Caco-2 (cell line): ENCODE measurements around the gene AFF4. TPM values are rescaled to one million over a fixed set of nuclear protein-coding genes. Genes with fewer than 3 reads are reported as not detected.

Experiments used
- BruUV-seq: library from RNA; stranded (reverse); fragments of 400-500 nt; replicated peaks from 2 replicates; lab custom pipeline; 2021; lab: Mats Ljungman, UMichigan
- CTCF ChIA-PET: fragments of 300-600 bp; sonication (Branson Sonifier 250); formaldehyde crosslinking; loops from one replicate; lab custom pipeline; 2022; ENCODE audit warnings: antibody characterized with exemption; lab: Charles Lee
- POLR2A ChIA-PET: fragments of 300-600 bp; sonication (Branson Sonifier 250); formaldehyde crosslinking; loops from one replicate; lab custom pipeline; 2022; ENCODE audit warnings: antibody characterized with exemption; lab: Charles Lee
- DNase-seq, 2 experiments: peaks; one replicate each; pipeline versions ENCODE4 v3.0.0 to v3.0.0-alpha.2; 2020 to 2022
- H3K27me3 ChIP-seq: replicated peaks from 2 replicates; pipeline ENCODE4 v1.6.0; 2011; ENCODE audit warnings: low read length; ENCODE audit not compliant: control insufficient read depth, insufficient read depth
- H3K36me3 ChIP-seq: 2 replicates; pipeline ENCODE4 v1.5.1; 2011; ENCODE audit warnings: low read length; ENCODE audit not compliant: control insufficient read depth, insufficient read depth
- H3K4me1 ChIP-seq: fragments of 250-450 bp; sonication (Bioruptor Pico); 2 replicates; pipeline ENCODE4 v1.5.1; 2020; ENCODE audit warnings: mild to moderate bottlenecking
- H3K4me3 ChIP-seq: 2 replicates; pipeline ENCODE4 v1.5.1; 2011; ENCODE audit warnings: low read depth, mild to moderate bottlenecking, control low read depth, low read length
- H3K9me3 ChIP-seq: fragments of 250-450 bp; sonication (Bioruptor Pico); 2 replicates; pipeline ENCODE4 v1.5.1; 2020; ENCODE audit warnings: mild to moderate bottlenecking, moderate library complexity
- H3K27ac Mint-ChIP-seq: one replicate; pipeline ENCODE4 v1.8.0; 2022; ENCODE audit warnings: mixed read lengths; ENCODE audit not compliant: unreplicated experiment
- H3K27me3 Mint-ChIP-seq: one replicate; pipeline ENCODE4 v1.8.0; 2022; ENCODE audit warnings: mixed read lengths; ENCODE audit not compliant: insufficient read depth, unreplicated experiment
- H3K36me3 Mint-ChIP-seq: one replicate; pipeline ENCODE4 v1.8.0; 2022; ENCODE audit warnings: mild to moderate bottlenecking, mixed read lengths; ENCODE audit not compliant: insufficient read depth, unreplicated experiment
- H3K4me1 Mint-ChIP-seq: one replicate; pipeline ENCODE4 v1.8.0; 2022; ENCODE audit warnings: low read depth, mixed read lengths; ENCODE audit not compliant: unreplicated experiment
- H3K4me3 Mint-ChIP-seq: one replicate; pipeline ENCODE4 v1.8.0; 2022; ENCODE audit warnings: mild to moderate bottlenecking, moderate library complexity, mixed read lengths; ENCODE audit not compliant: unreplicated experiment
- H3K9me3 Mint-ChIP-seq: one replicate; pipeline ENCODE4 v1.8.0; 2022; ENCODE audit warnings: mixed read lengths; ENCODE audit not compliant: unreplicated experiment
- intact Hi-C: fragments of 100-400 bp; cut with micrococcal nuclease; formaldehyde crosslinking; loops from one replicate; pipeline ENCODE4 v1.10.0; 2022; ENCODE audit not compliant: unreplicated experiment
- total RNA-seq: library from RNA; stranded (reverse); gene quantifications from 2 replicates; pipeline ENCODE4 v1.2.3, GENCODE V29; 2022
- TF ChIP-seq, protein P1 (sequence below), 2 experiments: fragments of 200-600 bp in 1 of 2; IDR thresholded peaks; 1 replicate in 1 of 2; 2 replicates in 1 of 2; pipeline versions ENCODE4 v1.5.1 to v1.8.0; 2011 to 2022; ENCODE audit warnings: antibody characterized with exemption in 1 of 2, control low read depth in 1 of 2, inconsistent platforms in 1 of 2, low read depth in 1 of 2, low read length in 1 of 2, mild to moderate bottlenecking in 1 of 2, moderate library complexity in 1 of 2; ENCODE audit not compliant: insufficient read depth in 1 of 2, severe bottlenecking in 1 of 2, unreplicated experiment in 1 of 2

AFF4 gene
- total RNA-seq, 1 experiment from 2014 or later = 63.9 TPM

DNA sequence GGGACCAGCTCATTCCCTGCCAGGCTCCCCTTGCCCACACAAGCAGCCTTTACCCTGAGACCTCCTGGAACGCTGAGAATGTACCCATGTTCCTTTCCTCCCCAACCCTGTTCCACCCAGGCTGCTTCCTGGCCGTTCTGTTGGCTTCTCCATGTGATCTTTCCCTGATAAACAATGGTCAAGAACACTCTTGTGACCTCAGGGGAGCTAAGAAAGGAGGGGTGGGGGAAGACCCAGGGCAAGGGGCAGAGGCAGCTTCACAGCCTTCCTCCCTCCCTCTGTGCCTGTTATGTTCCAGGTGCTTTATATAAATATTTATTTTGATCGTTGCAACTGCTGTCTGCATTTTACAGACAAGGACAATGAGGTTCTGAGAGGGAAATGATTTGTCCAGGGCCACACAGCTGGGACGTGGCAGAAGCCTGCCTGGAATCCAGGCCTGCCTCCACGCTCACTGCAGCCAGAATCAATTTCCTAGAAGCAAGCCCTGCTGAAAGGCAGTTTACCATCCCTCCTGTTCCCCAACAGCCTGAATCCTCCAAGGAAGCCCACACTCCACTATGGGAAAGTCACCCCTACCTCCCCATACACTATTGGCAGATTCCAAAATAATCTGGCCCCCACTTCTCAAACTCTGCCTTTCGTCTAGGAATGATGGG is 136.9 kb downstream of the AFF4 start:
- TF ChIP-seq, protein P1, sequence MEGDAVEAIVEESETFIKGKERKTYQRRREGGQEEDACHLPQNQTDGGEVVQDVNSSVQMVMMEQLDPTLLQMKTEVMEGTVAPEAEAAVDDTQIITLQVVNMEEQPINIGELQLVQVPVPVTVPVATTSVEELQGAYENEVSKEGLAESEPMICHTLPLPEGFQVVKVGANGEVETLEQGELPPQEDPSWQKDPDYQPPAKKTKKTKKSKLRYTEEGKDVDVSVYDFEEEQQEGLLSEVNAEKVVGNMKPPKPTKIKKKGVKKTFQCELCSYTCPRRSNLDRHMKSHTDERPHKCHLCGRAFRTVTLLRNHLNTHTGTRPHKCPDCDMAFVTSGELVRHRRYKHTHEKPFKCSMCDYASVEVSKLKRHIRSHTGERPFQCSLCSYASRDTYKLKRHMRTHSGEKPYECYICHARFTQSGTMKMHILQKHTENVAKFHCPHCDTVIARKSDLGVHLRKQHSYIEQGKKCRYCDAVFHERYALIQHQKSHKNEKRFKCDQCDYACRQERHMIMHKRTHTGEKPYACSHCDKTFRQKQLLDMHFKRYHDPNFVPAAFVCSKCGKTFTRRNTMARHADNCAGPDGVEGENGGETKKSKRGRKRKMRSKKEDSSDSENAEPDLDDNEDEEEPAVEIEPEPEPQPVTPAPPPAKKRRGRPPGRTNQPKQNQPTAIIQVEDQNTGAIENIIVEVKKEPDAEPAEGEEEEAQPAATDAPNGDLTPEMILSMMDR (IDR thresholded peaks at IDR 0.05; ENCODE audit: insufficient read depth in 1 of 2, low read depth in 1 of 2, low read length in 1 of 2, severe bottlenecking in 1 of 2, unreplicated experiment in 1 of 2) = no peak
- Histone ChIP-seq H3K36me3 (no peaks in the 10 kb centered on the region; the same call in 1 of the 2 replicates), H3K4me3 (no peak overlapping the region), H3K4me1 (peaks cover 10% of the 10 kb centered on the region), H3K27me3 (no peaks in the 10 kb centered on the region), H3K9me3 (no peaks in the 10 kb centered on the region)
- Mint-ChIP-seq H3K27me3 (no peaks in the 10 kb centered on the region), H3K27ac (no peak overlapping the region), H3K36me3 (peaks cover 5% of the 10 kb centered on the region), H3K4me3 (no peak overlapping the region), H3K4me1 (no peaks in the 10 kb centered on the region), H3K9me3 (no peaks in the 10 kb centered on the region)
- no TSS peak for BruUV-seq
- intact Hi-C loops = no loop called here
- DNase-seq = no peak
- CTCF ChIA-PET = no interaction called here
- POLR2A ChIA-PET = interaction anchor here (0.6 kb wide), 1 partner anchor 37 kb away, joined by 4 read pairs; no protein-coding TSS in a partner anchor

DNA sequence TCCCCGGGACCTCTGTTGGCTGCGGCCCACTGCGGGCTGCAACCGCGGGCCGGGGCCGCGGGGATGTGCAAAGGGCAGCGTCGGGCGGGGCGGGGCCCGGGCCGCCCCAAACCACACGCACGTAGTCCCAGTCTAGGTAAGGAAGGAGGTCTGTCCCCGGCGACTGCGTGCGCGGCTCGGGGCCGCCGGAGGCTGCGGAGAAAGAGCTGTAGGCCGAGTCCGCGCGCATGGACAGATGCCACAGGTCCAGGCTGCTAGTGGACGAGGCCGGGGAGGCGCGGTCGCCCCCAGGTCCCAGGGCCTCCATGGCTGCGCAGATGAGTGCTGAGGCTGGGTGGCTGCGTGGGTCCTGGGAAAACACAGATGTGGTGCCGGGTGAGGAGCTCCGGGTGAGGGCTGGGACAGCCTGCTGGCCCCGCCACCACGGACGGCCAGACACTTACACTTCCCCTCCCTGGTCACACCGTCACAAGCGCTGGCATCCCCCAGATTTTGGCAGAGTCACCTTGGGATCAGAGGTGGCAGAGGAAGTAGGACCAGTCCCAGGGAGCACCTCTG is 137.5 kb downstream of the AFF4 start:
- TF ChIP-seq, protein P1 (IDR thresholded peaks at IDR 0.05; ENCODE audit: insufficient read depth in 1 of 2, low read depth in 1 of 2, low read length in 1 of 2, severe bottlenecking in 1 of 2, unreplicated experiment in 1 of 2) = no peak
- Mint-ChIP-seq H3K36me3 (no peaks in the 10 kb centered on the region), H3K4me1 (no peaks in the 10 kb centered on the region), H3K27ac (no peak overlapping the region), H3K9me3 (no peaks in the 10 kb centered on the region), H3K4me3 (no peak overlapping the region), H3K27me3 (no peaks in the 10 kb centered on the region)
- ChIA-PET POLR2A (interaction anchor here (0.6 kb wide), 1 partner anchor 36 kb away, joined by 4 read pairs; no protein-coding TSS in a partner anchor), CTCF (no interaction called here)
- intact Hi-C loops = no loop called here
- H3K27me3 ChIP-seq = no peaks in the 10 kb centered on the region
- BruUV-seq = no TSS peak
- no peaks in the 10 kb centered on the region for H3K9me3 ChIP-seq
- peaks cover 5% of the 10 kb centered on the region for H3K4me1 ChIP-seq
- DNase-seq = no peak
- H3K36me3 ChIP-seq = no peaks in the 10 kb centered on the region; the same call in 1 of the 2 replicates
- no peak overlapping the region for H3K4me3 ChIP-seq

Other genes starting within 250 kb of the AFF4 start
- 12.7 and 15.3 TPM in 2 replicates for gene KIF3A, start 226.1 kb downstream of the AFF4 start, total RNA-seq
- 0.18 TPM in 1 of 2 replicates, not detected in the other for gene CCNI2, start 216.2 kb downstream of the AFF4 start, total RNA-seq
- gene SEPTIN8, start 186.4 kb downstream of the AFF4 start, total RNA-seq = 54.0 and 60.7 TPM in 2 replicates
- 3.7 and 4.1 TPM in 2 replicates for gene SOWAHA, start 150.3 kb downstream of the AFF4 start, total RNA-seq
- gene SHROOM1, start 133.0 kb downstream of the AFF4 start, total RNA-seq = 15.9 and 17.4 TPM in 2 replicates
- gene GDF9, start 97.2 kb downstream of the AFF4 start, total RNA-seq = 0.59 and 0.81 TPM in 2 replicates
- gene UQCRQ, start 97.0 kb downstream of the AFF4 start, total RNA-seq = 356 and 449 TPM in 2 replicates
- 1.1 and 4.1 TPM in 2 replicates for gene LEAP2, start 90.0 kb downstream of the AFF4 start, total RNA-seq
- 32.9 and 34.8 TPM in 2 replicates for gene ZCCHC10, start 62.9 kb upstream of the AFF4 start, total RNA-seq
- 237 and 249 TPM in 2 replicates for gene HSPA4, start 88.4 kb upstream of the AFF4 start, total RNA-seq